ENCODE data around the gene ORC2.

Gene ORC2

DNA sequence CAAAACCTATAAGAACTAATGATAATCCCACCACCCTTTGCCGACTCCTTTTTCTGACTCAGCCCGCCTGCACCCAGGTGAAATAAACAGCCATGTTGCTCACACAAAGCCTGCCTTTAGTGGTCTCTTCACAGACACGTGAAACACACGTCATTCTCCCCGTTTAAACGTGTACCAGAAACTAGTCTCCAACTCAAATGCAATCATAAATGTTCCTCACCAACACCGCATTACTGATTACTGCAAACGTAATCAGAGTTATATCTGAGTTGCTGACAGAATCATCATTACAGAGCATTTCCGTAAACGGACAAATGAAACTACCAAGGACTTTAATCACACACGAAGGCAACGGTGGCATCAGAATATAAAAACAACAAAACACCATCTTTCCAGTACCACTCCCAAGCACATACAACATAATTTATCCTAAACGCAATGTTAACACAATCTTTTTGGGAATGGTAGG is 100.9 kb downstream of the ORC2 start:
- DNase-seq (ENCODE audit: low spot score) (peak; percentile 15), FAIRE-seq (no peak)

- DNase-seq (ENCODE audit: low spot score) (no peak), FAIRE-seq (no peak)
These were observed 101.8 kb downstream of the ORC2 start for GRCh38 chr2:200861617-200862155.

- no peak for DNase-seq (ENCODE audit: low spot score)
These were observed 103.2 kb downstream of the ORC2 start for GRCh38 chr2:200860092-200860795.

More at GRCh38 chr2:200860092-200860795, 103.2 kb downstream of the ORC2 start:
- no peak for FAIRE-seq

All from RCC 7860 (cell line).